HepG2 (cell line): ENCODE results near the gene PSRC1. TPM values are rescaled to one million over a fixed set of nuclear protein-coding genes. Genes with fewer than 3 reads are reported as not detected.

Experiments used
- ELF3 ChIP-seq: IDR thresholded peaks from 2 replicates; pipeline ENCODE4 v1.6.1; 2016; ENCODE audit warnings: missing genetic modification reagents, missing compliant biosample characterization
- FOXC1 ChIP-seq: sonication (generic); formaldehyde crosslinking; IDR thresholded peaks from 2 replicates; pipeline ENCODE4 v1.8.0; 2022; ENCODE audit warnings: mild to moderate bottlenecking, missing genetic modification reagents, borderline replicate concordance
- JDP2 ChIP-seq: sonication (generic); formaldehyde crosslinking; IDR thresholded peaks from 2 replicates; pipeline ENCODE4 v1.8.1; 2022; ENCODE audit warnings: missing genetic modification reagents, borderline replicate concordance
- MTA1 ChIP-seq: sonication (generic); formaldehyde crosslinking; IDR thresholded peaks from 2 replicates; pipeline ENCODE4 v1.4.0; 2020; ENCODE audit warnings: missing genetic modification reagents, mild to moderate bottlenecking, borderline replicate concordance
- NFIB ChIP-seq: sonication (generic); formaldehyde crosslinking; IDR thresholded peaks from 2 replicates; pipeline ENCODE4 v1.9.0; 2021; ENCODE audit warnings: missing genetic modification reagents, mild to moderate bottlenecking, borderline replicate concordance
- PAF1 ChIP-seq: IDR thresholded peaks from 2 replicates; pipeline ENCODE4 v1.6.1; 2016; ENCODE audit warnings: missing genetic modification reagents, missing compliant biosample characterization
- REPIN1 ChIP-seq: sonication (generic); formaldehyde crosslinking; IDR thresholded peaks from 2 replicates; pipeline ENCODE4 v1.8.0; 2022; ENCODE audit warnings: missing genetic modification reagents, low read depth, mild to moderate bottlenecking, borderline replicate concordance
- SATB2 ChIP-seq: sonication (generic); formaldehyde crosslinking; IDR thresholded peaks from 2 replicates; pipeline ENCODE4 v1.5.0; 2020; ENCODE audit warnings: missing genetic modification reagents
- ZIK1 ChIP-seq: sonication (generic); formaldehyde crosslinking; IDR thresholded peaks from 2 replicates; pipeline ENCODE4 v1.5.0; 2020; ENCODE audit warnings: mild to moderate bottlenecking, low read depth, missing genetic modification reagents, borderline replicate concordance
- ZNF530 ChIP-seq: sonication (generic); formaldehyde crosslinking; IDR thresholded peaks from 2 replicates; pipeline ENCODE4 v1.5.0; 2020; ENCODE audit warnings: low read depth, mild to moderate bottlenecking, missing genetic modification reagents
- ZNF549 ChIP-seq: sonication (generic); formaldehyde crosslinking; IDR thresholded peaks from 2 replicates; pipeline ENCODE4 v1.5.0; 2020; ENCODE audit warnings: missing genetic modification reagents
- polyA plus RNA-seq, 8 experiments: library from polyadenylated mRNA; depleted of rRNA in 3 of 8; stranded (reverse) in 7 of 8; unstranded in 1 of 8; fragments of >200 nt; fragmentation: Illumina TruSeq in 4 of 8; extraction: Trizol in 4 of 8; gene quantifications; 2 replicates each; pipeline versions ENCODE4 v1.2.1 to v1.2.3, GENCODE V29; 2011 to 2016; ENCODE audit warnings: low read depth in 4 of 8, missing spikeins in 1 of 8, mixed read lengths in 1 of 8; ENCODE audit not compliant: insufficient read depth in 1 of 8
- total RNA-seq, 5 experiments: library from RNA; depleted of rRNA; stranded (reverse); fragments of >200 nt; fragmentation: Illumina TruSeq; extraction: Trizol; gene quantifications; 2 replicates each; pipeline ENCODE4 v1.2.3, GENCODE V29; 2016; ENCODE audit warnings: low read depth in 1 of 5
- TF ChIP-seq, protein P1 (sequence below): IDR thresholded peaks from 2 replicates; pipeline ENCODE4 v1.4.0; 2020; ENCODE audit warnings: mild to moderate bottlenecking, missing genetic modification reagents
- TF ChIP-seq, protein P2 (sequence below): sonication (generic); formaldehyde crosslinking; IDR thresholded peaks from 2 replicates; pipeline ENCODE4 v1.4.0; 2020; ENCODE audit warnings: low read depth, mild to moderate bottlenecking, missing genetic modification reagents
- TF ChIP-seq, protein P3 (sequence below): sonication (generic); formaldehyde crosslinking; IDR thresholded peaks from 2 replicates; pipeline ENCODE4 v1.9.0; 2022; ENCODE audit warnings: missing genetic modification reagents, mild to moderate bottlenecking, borderline replicate concordance
- TF ChIP-seq, protein P4 (sequence below): sonication (generic); formaldehyde crosslinking; IDR thresholded peaks from 2 replicates; pipeline ENCODE4 v1.4.0; 2020; ENCODE audit warnings: mild to moderate bottlenecking, missing genetic modification reagents
- TF ChIP-seq, protein P5 (sequence below): sonication (generic); formaldehyde crosslinking; IDR thresholded peaks from 2 replicates; pipeline ENCODE4 v1.9.0; 2021; ENCODE audit warnings: missing genetic modification reagents, borderline replicate concordance
- TF ChIP-seq, protein P6 (sequence below): sonication (generic); formaldehyde crosslinking; IDR thresholded peaks from 2 replicates; pipeline ENCODE4 v1.9.0; 2021; ENCODE audit warnings: missing genetic modification reagents, borderline replicate concordance

Gene PSRC1
- total and polyA plus RNA-seq, 2 of the 13 experiments (the other 11 are each of a cell fraction or from before 2014, with no cell fraction given) = 28.6 to 30.3 TPM

DNA sequence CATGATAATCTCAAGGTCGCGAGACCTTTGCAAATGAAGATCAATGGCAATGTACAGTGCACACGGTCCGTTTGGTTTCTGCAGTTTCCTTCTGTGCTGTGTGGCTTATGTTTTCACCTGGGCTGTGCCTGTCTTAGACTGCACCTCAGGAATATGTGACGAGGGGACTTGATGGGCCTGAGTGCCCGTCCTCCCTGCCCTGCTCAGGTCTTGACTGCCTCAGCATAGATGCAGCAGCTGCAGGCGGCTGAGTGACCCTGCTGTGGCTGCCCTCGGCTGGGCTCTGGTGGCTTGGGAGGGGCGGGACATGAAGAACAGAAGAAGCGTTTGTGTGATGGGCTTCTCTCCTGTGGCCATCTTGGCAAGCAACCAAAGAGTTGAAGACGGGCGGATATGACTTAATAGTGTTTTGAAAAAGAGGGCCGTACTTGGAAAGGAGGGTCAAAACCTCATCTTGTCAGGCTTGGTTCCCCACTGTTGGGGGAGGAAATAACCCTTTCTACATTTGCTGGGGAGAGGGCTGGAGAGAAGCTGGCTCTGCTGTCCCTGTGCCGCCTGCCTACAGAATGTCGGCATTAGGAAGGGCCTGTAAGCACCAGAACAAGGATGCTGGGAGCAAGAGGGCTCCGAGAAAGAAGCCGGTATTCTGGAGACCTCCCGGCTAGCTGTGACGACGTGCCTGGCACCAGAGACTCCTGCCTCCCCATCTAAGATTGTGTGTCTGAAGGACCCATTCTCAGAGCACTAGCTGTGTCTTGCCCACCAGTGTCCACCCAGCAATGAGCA lies 16.8 kb upstream of the PSRC1 start (continued):
- TF ChIP-seq, protein P1, sequence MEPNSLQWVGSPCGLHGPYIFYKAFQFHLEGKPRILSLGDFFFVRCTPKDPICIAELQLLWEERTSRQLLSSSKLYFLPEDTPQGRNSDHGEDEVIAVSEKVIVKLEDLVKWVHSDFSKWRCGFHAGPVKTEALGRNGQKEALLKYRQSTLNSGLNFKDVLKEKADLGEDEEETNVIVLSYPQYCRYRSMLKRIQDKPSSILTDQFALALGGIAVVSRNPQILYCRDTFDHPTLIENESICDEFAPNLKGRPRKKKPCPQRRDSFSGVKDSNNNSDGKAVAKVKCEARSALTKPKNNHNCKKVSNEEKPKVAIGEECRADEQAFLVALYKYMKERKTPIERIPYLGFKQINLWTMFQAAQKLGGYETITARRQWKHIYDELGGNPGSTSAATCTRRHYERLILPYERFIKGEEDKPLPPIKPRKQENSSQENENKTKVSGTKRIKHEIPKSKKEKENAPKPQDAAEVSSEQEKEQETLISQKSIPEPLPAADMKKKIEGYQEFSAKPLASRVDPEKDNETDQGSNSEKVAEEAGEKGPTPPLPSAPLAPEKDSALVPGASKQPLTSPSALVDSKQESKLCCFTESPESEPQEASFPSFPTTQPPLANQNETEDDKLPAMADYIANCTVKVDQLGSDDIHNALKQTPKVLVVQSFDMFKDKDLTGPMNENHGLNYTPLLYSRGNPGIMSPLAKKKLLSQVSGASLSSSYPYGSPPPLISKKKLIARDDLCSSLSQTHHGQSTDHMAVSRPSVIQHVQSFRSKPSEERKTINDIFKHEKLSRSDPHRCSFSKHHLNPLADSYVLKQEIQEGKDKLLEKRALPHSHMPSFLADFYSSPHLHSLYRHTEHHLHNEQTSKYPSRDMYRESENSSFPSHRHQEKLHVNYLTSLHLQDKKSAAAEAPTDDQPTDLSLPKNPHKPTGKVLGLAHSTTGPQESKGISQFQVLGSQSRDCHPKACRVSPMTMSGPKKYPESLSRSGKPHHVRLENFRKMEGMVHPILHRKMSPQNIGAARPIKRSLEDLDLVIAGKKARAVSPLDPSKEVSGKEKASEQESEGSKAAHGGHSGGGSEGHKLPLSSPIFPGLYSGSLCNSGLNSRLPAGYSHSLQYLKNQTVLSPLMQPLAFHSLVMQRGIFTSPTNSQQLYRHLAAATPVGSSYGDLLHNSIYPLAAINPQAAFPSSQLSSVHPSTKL = peak; percentile 19; the same call in 1 of the 2 replicates
- TF ChIP-seq, protein P2, sequence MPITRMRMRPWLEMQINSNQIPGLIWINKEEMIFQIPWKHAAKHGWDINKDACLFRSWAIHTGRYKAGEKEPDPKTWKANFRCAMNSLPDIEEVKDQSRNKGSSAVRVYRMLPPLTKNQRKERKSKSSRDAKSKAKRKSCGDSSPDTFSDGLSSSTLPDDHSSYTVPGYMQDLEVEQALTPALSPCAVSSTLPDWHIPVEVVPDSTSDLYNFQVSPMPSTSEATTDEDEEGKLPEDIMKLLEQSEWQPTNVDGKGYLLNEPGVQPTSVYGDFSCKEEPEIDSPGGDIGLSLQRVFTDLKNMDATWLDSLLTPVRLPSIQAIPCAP (CRISPR knock-in tag) = no peak
- no peak for TF ChIP-seq JDP2
- no peak for TF ChIP-seq ZIK1 (CRISPR knock-in tag)
- TF ChIP-seq, protein P3, sequence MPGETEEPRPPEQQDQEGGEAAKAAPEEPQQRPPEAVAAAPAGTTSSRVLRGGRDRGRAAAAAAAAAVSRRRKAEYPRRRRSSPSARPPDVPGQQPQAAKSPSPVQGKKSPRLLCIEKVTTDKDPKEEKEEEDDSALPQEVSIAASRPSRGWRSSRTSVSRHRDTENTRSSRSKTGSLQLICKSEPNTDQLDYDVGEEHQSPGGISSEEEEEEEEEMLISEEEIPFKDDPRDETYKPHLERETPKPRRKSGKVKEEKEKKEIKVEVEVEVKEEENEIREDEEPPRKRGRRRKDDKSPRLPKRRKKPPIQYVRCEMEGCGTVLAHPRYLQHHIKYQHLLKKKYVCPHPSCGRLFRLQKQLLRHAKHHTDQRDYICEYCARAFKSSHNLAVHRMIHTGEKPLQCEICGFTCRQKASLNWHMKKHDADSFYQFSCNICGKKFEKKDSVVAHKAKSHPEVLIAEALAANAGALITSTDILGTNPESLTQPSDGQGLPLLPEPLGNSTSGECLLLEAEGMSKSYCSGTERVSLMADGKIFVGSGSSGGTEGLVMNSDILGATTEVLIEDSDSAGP (CRISPR knock-in tag) = peak; percentile 51; the same call in 1 of the 2 replicates
- TF ChIP-seq MTA1 (CRISPR knock-in tag) = no peak; the same call in 1 of the 2 replicates
- TF ChIP-seq FOXC1 (CRISPR knock-in tag) = no peak
- TF ChIP-seq PAF1 (CRISPR knock-in tag) = no peak
- 0 out of 2 replicates have a peak, but pooled peaks have one; percentile 49 for TF ChIP-seq REPIN1
- TF ChIP-seq ZNF530 = no peak
- TF ChIP-seq ELF3 (CRISPR knock-in tag) = no peak
- TF ChIP-seq, protein P4, sequence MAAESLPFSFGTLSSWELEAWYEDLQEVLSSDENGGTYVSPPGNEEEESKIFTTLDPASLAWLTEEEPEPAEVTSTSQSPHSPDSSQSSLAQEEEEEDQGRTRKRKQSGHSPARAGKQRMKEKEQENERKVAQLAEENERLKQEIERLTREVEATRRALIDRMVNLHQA (CRISPR knock-in tag) = no peak
- no peak for TF ChIP-seq SATB2 (CRISPR knock-in tag)
- TF ChIP-seq, protein P5, sequence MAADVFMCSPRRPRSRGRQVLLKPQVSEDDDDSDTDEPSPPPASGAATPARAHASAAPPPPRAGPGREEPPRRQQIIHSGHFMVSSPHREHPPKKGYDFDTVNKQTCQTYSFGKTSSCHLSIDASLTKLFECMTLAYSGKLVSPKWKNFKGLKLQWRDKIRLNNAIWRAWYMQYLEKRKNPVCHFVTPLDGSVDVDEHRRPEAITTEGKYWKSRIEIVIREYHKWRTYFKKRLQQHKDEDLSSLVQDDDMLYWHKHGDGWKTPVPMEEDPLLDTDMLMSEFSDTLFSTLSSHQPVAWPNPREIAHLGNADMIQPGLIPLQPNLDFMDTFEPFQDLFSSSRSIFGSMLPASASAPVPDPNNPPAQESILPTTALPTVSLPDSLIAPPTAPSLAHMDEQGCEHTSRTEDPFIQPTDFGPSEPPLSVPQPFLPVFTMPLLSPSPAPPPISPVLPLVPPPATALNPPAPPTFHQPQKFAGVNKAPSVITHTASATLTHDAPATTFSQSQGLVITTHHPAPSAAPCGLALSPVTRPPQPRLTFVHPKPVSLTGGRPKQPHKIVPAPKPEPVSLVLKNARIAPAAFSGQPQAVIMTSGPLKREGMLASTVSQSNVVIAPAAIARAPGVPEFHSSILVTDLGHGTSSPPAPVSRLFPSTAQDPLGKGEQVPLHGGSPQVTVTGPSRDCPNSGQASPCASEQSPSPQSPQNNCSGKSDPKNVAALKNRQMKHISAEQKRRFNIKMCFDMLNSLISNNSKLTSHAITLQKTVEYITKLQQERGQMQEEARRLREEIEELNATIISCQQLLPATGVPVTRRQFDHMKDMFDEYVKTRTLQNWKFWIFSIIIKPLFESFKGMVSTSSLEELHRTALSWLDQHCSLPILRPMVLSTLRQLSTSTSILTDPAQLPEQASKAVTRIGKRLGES (CRISPR knock-in tag) = no peak
- TF ChIP-seq ZNF549 (CRISPR knock-in tag) = no peak
- TF ChIP-seq, protein P6, sequence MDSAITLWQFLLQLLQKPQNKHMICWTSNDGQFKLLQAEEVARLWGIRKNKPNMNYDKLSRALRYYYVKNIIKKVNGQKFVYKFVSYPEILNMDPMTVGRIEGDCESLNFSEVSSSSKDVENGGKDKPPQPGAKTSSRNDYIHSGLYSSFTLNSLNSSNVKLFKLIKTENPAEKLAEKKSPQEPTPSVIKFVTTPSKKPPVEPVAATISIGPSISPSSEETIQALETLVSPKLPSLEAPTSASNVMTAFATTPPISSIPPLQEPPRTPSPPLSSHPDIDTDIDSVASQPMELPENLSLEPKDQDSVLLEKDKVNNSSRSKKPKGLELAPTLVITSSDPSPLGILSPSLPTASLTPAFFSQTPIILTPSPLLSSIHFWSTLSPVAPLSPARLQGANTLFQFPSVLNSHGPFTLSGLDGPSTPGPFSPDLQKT (CRISPR knock-in tag) = no peak
- no peak for TF ChIP-seq NFIB (CRISPR knock-in tag)
